WTC11 (cell line): ENCODE measurements around the gene ROBO1. TPM values are rescaled to one million over a fixed set of nuclear protein-coding genes. Genes with fewer than 3 reads are reported as not detected.

Experiments
- ATAC-seq: fragments of 200-7000 bp; cut with Tn5 transposase; 2 replicates; pipeline ENCODE4 v1.10.0; 2021; ENCODE audit warnings: mild to moderate bottlenecking, moderate library complexity
- CTCF ChIA-PET: fragments of 300-600 bp; sonication (Branson Sonifier 250); formaldehyde crosslinking; loops from one replicate; lab custom pipeline; 2021; ENCODE audit warnings: antibody characterized with exemption; lab: Charles Lee
- POLR2A ChIA-PET: fragments of 350-600 bp; sonication (Branson Sonifier 250); formaldehyde crosslinking; loops from one replicate; lab custom pipeline; 2021; ENCODE audit warnings: antibody characterized with exemption; lab: Charles Lee
- DNase-seq: peaks from one replicate; pipeline ENCODE4 v3.0.0; 2021; ENCODE audit warnings: low spot score
- H3K27ac Mint-ChIP-seq: 2 replicates; pipeline ENCODE4 v1.8.0; 2021; ENCODE audit warnings: mixed read lengths
- H3K27me3 Mint-ChIP-seq: 2 replicates; pipeline ENCODE4 v1.8.0; 2021; ENCODE audit warnings: low read depth, mild to moderate bottlenecking, moderate library complexity, mixed read lengths
- H3K36me3 Mint-ChIP-seq: 2 replicates; pipeline ENCODE4 v1.8.0; 2021; ENCODE audit warnings: mixed read lengths
- H3K4me1 Mint-ChIP-seq: 2 replicates; pipeline ENCODE4 v1.8.0; 2022; ENCODE audit warnings: mixed read lengths
- H3K4me3 Mint-ChIP-seq: 2 replicates; pipeline ENCODE4 v1.8.0; 2021; ENCODE audit warnings: mild to moderate bottlenecking, moderate library complexity, mixed read lengths
- H3K9me3 Mint-ChIP-seq: 2 replicates; pipeline ENCODE4 v1.8.0; 2021; ENCODE audit warnings: mixed read lengths
- ARID4B ChIP-seq: sonication (generic); formaldehyde crosslinking; IDR thresholded peaks from 2 replicates; pipeline ENCODE4 v1.8.0; 2023; ENCODE audit warnings: missing genetic modification reagents, mild to moderate bottlenecking, borderline replicate concordance
- CBFB ChIP-seq: sonication (generic); formaldehyde crosslinking; IDR thresholded peaks from 2 replicates; pipeline ENCODE4 v1.8.1; 2022; ENCODE audit warnings: mild to moderate bottlenecking, low read depth, missing genetic modification reagents
- CDX4 ChIP-seq: fragments of 250-450 bp; sonication (Bioruptor Pico); IDR thresholded peaks from 2 replicates; pipeline ENCODE4 v1.9.0; 2021; ENCODE audit warnings: moderate library complexity, mild to moderate bottlenecking, inconsistent platforms, borderline replicate concordance
- E2F4 ChIP-seq: sonication (generic); formaldehyde crosslinking; IDR thresholded peaks from 2 replicates; pipeline ENCODE4 v1.8.1; 2022; ENCODE audit warnings: low read depth, mild to moderate bottlenecking, moderate library complexity, missing genetic modification reagents, borderline replicate concordance
- ETV6 ChIP-seq: sonication (generic); formaldehyde crosslinking; IDR thresholded peaks from 2 replicates; pipeline ENCODE4 v1.8.1; 2022; ENCODE audit warnings: mild to moderate bottlenecking, missing genetic modification reagents
- GABPB1 ChIP-seq: sonication (generic); formaldehyde crosslinking; IDR thresholded peaks from 2 replicates; pipeline ENCODE4 v1.8.1; 2023; ENCODE audit warnings: mild to moderate bottlenecking, missing genetic modification reagents
- GRHL2 ChIP-seq: fragments of 250-450 bp; sonication (Bioruptor Pico); IDR thresholded peaks from 2 replicates; pipeline ENCODE4 v1.8.0; 2022; ENCODE audit warnings: mild to moderate bottlenecking, moderate library complexity; ENCODE audit not compliant: insufficient replicate concordance, severe bottlenecking
- GTF2I ChIP-seq: fragments of 250-450 bp; sonication (Bioruptor Pico); conservative IDR thresholded peaks from 2 replicates; pipeline ENCODE4 v1.4.0; 2021; ENCODE audit warnings: mild to moderate bottlenecking
- IRF2 ChIP-seq: sonication (generic); formaldehyde crosslinking; IDR thresholded peaks from 2 replicates; pipeline ENCODE4 v1.8.0; 2022; ENCODE audit warnings: low read depth, missing genetic modification reagents, borderline replicate concordance
- JAZF1 ChIP-seq: fragments of 250-450 bp; sonication (Bioruptor Pico); IDR thresholded peaks from 2 replicates; pipeline ENCODE4 v1.9.0; 2021; ENCODE audit warnings: moderate library complexity, mild to moderate bottlenecking, inconsistent platforms
- MXD4 ChIP-seq: fragments of 250-450 bp; sonication (Bioruptor Pico); IDR thresholded peaks from 2 replicates; pipeline ENCODE4 v1.8.0; 2021; ENCODE audit warnings: mild to moderate bottlenecking, moderate library complexity, borderline replicate concordance
- NFE2L1 ChIP-seq: sonication (generic); formaldehyde crosslinking; IDR thresholded peaks from 2 replicates; pipeline ENCODE4 v1.8.1; 2023; ENCODE audit warnings: missing genetic modification reagents
- RORB ChIP-seq: fragments of 250-450 bp; sonication (Bioruptor Pico); IDR thresholded peaks from 2 replicates; pipeline ENCODE4 v1.9.0; 2021; ENCODE audit warnings: mild to moderate bottlenecking
- SMAD3 ChIP-seq: sonication (generic); formaldehyde crosslinking; IDR thresholded peaks from 2 replicates; pipeline ENCODE4 v1.8.0; 2022; ENCODE audit warnings: missing genetic modification reagents, mild to moderate bottlenecking, borderline replicate concordance
- TCF7 ChIP-seq: sonication (generic); formaldehyde crosslinking; IDR thresholded peaks from 2 replicates; pipeline ENCODE4 v1.8.0; 2022; ENCODE audit warnings: mild to moderate bottlenecking, low read depth, missing genetic modification reagents, moderate library complexity
- ZNF121 ChIP-seq: sonication (generic); formaldehyde crosslinking; IDR thresholded peaks from 2 replicates; pipeline ENCODE4 v1.8.0; 2023; ENCODE audit warnings: missing genetic modification reagents
- ZNF219 ChIP-seq: sonication (generic); formaldehyde crosslinking; IDR thresholded peaks from 2 replicates; pipeline ENCODE4 v1.8.0; 2023; ENCODE audit warnings: missing genetic modification reagents, mild to moderate bottlenecking, borderline replicate concordance
- ZNF232 ChIP-seq: sonication (generic); formaldehyde crosslinking; IDR thresholded peaks from 2 replicates; pipeline ENCODE4 v1.8.0; 2022; ENCODE audit warnings: mild to moderate bottlenecking, missing genetic modification reagents
- ZNF263 ChIP-seq: sonication (generic); formaldehyde crosslinking; IDR thresholded peaks from 2 replicates; pipeline ENCODE4 v1.8.1; 2022; ENCODE audit warnings: low read depth, mild to moderate bottlenecking, moderate library complexity, missing genetic modification reagents
- ZNF317 ChIP-seq: sonication (generic); formaldehyde crosslinking; IDR thresholded peaks from 2 replicates; pipeline ENCODE4 v1.8.1; 2023; ENCODE audit warnings: low read depth, mild to moderate bottlenecking, moderate library complexity, missing genetic modification reagents, borderline replicate concordance
- ZNF671 ChIP-seq: fragments of 250-450 bp; sonication (Bioruptor Pico); IDR thresholded peaks from 2 replicates; pipeline ENCODE4 v1.8.0; 2021; ENCODE audit warnings: mild to moderate bottlenecking
- total RNA-seq: library from RNA; stranded (reverse); gene quantifications from 3 replicates; pipeline ENCODE4 v1.2.3, GENCODE V29; 2021
- TF ChIP-seq, protein P1 (sequence below): sonication (generic); formaldehyde crosslinking; IDR thresholded peaks from 2 replicates; pipeline ENCODE4 v1.8.0; 2022; ENCODE audit warnings: mild to moderate bottlenecking, missing genetic modification reagents
- TF ChIP-seq, protein P2 (sequence below): sonication (generic); formaldehyde crosslinking; IDR thresholded peaks from 2 replicates; pipeline ENCODE4 v1.8.1; 2023; ENCODE audit warnings: mild to moderate bottlenecking, missing genetic modification reagents, moderate library complexity
- TF ChIP-seq, protein P3 (sequence below): sonication (generic); formaldehyde crosslinking; IDR thresholded peaks from 2 replicates; pipeline ENCODE4 v1.8.0; 2022; ENCODE audit warnings: mild to moderate bottlenecking, missing genetic modification reagents
- TF ChIP-seq, protein P4 (sequence below): sonication (generic); formaldehyde crosslinking; IDR thresholded peaks from 2 replicates; pipeline ENCODE4 v1.8.1; 2023; ENCODE audit warnings: mild to moderate bottlenecking, missing genetic modification reagents

The ROBO1 gene
- total RNA-seq, 1 experiment from 2014 or later, result 90.9 TPM

DNA sequence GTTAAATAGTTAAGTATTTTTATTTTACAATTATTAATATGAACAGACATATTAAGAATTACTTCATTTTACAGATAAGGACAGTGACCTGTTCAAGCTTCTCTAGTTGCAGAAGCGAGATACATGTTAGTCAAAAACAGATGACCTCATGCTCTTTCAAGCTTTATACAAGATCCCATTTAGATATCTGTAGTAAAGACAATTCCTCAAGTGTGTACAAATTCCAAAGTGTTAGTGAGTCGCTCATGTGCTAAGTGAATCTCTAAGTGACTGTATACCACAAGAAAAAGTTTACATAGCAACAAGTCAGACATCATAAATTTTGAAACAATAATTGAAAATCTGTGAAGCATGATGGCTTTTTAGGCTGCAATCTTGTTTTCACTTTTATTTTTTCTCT is 293.8 kb downstream of the ROBO1 start:
- Mint-ChIP-seq H3K9me3 (peaks cover 9% of the 10 kb centered on the region; the same call in 1 of the 2 replicates), H3K36me3 (no peaks in the 10 kb centered on the region), H3K4me3 (no peak overlapping the region), H3K27me3 (no peaks in the 10 kb centered on the region), H3K27ac (no peak overlapping the region), H3K4me1 (no peaks in the 10 kb centered on the region)
- DNase-seq (no peak), ATAC-seq (no peak)
- POLR2A ChIA-PET, result no interaction called here
- CTCF ChIA-PET, result no interaction called here
- TF ChIP-seq MXD4 (no peak), ETV6 (no peak), ZNF232 (CRISPR knock-in tag) (no peak), GABPB1 (CRISPR knock-in tag) (no peak), RORB (CRISPR knock-in tag) (no peak), JAZF1 (CRISPR knock-in tag) (no peak), NFE2L1 (CRISPR knock-in tag) (no peak), SMAD3 (CRISPR knock-in tag) (no peak), CBFB (CRISPR knock-in tag) (no peak), ZNF263 (CRISPR knock-in tag) (no peak), ZNF317 (CRISPR knock-in tag) (no peak), ZNF671 (CRISPR knock-in tag) (no peak), ZNF121 (CRISPR knock-in tag) (no peak), GTF2I (CRISPR knock-in tag) (no peak), E2F4 (no peak), CDX4 (CRISPR knock-in tag) (no peak)
- TF ChIP-seq, protein P1, sequence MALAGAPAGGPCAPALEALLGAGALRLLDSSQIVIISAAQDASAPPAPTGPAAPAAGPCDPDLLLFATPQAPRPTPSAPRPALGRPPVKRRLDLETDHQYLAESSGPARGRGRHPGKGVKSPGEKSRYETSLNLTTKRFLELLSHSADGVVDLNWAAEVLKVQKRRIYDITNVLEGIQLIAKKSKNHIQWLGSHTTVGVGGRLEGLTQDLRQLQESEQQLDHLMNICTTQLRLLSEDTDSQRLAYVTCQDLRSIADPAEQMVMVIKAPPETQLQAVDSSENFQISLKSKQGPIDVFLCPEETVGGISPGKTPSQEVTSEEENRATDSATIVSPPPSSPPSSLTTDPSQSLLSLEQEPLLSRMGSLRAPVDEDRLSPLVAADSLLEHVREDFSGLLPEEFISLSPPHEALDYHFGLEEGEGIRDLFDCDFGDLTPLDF (CRISPR knock-in tag), result no peak
- TF ChIP-seq, protein P2, sequence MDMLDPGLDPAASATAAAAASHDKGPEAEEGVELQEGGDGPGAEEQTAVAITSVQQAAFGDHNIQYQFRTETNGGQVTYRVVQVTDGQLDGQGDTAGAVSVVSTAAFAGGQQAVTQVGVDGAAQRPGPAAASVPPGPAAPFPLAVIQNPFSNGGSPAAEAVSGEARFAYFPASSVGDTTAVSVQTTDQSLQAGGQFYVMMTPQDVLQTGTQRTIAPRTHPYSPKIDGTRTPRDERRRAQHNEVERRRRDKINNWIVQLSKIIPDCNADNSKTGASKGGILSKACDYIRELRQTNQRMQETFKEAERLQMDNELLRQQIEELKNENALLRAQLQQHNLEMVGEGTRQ, result no peak
- TF ChIP-seq, protein P3, sequence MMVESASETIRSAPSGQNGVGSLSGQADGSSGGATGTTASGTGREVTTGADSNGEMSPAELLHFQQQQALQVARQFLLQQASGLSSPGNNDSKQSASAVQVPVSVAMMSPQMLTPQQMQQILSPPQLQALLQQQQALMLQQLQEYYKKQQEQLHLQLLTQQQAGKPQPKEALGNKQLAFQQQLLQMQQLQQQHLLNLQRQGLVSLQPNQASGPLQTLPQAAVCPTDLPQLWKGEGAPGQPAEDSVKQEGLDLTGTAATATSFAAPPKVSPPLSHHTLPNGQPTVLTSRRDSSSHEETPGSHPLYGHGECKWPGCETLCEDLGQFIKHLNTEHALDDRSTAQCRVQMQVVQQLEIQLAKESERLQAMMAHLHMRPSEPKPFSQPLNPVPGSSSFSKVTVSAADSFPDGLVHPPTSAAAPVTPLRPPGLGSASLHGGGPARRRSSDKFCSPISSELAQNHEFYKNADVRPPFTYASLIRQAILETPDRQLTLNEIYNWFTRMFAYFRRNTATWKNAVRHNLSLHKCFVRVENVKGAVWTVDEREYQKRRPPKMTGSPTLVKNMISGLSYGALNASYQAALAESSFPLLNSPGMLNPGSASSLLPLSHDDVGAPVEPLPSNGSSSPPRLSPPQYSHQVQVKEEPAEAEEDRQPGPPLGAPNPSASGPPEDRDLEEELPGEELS (CRISPR knock-in tag), result no peak

DNA sequence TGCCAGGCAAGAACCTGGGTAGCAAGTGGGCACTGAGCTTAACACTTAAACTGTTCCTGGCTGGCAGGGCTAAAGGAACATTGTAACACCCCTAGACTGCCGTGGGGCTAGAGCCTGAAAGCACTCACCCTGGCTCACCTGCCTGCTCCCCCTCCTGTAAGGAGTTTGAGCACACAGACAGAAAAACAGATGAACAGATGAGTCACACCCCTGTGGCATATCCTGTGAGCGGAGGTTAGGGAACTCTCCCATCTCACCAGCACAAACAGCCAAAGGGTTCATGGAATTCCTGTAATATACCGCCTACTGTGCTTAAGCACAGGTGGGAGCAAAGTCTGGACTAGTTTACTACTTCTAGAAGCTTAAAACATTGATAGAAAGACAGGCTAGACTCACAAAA is 300.1 kb downstream of the ROBO1 start:
- ATAC-seq, result peak; percentile 92
- POLR2A ChIA-PET, result no interaction called here
- Mint-ChIP-seq H3K4me1 (peaks cover 18% of the 10 kb centered on the region), H3K4me3 (no peak overlapping the region), H3K27ac (no peak overlapping the region), H3K27me3 (no peaks in the 10 kb centered on the region), H3K36me3 (no peaks in the 10 kb centered on the region), H3K9me3 (peaks cover 3% of the 10 kb centered on the region; the same call in 1 of the 2 replicates)
- CTCF ChIA-PET, result interaction anchor here (1.7 kb wide), 1 partner anchor 62 kb away, joined by 4 read pairs; no protein-coding TSS in a partner anchor
- DNase-seq, result no peak
- TF ChIP-seq ARID4B (CRISPR knock-in tag) (no peak), IRF2 (CRISPR knock-in tag) (no peak), TCF7 (CRISPR knock-in tag) (no peak), GRHL2 (no peak), ZNF219 (no peak), ZNF317 (CRISPR knock-in tag) (no peak), ZNF232 (CRISPR knock-in tag) (no peak)
- TF ChIP-seq, protein P4, sequence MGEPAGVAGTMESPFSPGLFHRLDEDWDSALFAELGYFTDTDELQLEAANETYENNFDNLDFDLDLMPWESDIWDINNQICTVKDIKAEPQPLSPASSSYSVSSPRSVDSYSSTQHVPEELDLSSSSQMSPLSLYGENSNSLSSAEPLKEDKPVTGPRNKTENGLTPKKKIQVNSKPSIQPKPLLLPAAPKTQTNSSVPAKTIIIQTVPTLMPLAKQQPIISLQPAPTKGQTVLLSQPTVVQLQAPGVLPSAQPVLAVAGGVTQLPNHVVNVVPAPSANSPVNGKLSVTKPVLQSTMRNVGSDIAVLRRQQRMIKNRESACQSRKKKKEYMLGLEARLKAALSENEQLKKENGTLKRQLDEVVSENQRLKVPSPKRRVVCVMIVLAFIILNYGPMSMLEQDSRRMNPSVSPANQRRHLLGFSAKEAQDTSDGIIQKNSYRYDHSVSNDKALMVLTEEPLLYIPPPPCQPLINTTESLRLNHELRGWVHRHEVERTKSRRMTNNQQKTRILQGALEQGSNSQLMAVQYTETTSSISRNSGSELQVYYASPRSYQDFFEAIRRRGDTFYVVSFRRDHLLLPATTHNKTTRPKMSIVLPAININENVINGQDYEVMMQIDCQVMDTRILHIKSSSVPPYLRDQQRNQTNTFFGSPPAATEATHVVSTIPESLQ (CRISPR knock-in tag), result no peak
